ENCODE data around the gene ODAD4.

ODAD4 gene

DNA sequence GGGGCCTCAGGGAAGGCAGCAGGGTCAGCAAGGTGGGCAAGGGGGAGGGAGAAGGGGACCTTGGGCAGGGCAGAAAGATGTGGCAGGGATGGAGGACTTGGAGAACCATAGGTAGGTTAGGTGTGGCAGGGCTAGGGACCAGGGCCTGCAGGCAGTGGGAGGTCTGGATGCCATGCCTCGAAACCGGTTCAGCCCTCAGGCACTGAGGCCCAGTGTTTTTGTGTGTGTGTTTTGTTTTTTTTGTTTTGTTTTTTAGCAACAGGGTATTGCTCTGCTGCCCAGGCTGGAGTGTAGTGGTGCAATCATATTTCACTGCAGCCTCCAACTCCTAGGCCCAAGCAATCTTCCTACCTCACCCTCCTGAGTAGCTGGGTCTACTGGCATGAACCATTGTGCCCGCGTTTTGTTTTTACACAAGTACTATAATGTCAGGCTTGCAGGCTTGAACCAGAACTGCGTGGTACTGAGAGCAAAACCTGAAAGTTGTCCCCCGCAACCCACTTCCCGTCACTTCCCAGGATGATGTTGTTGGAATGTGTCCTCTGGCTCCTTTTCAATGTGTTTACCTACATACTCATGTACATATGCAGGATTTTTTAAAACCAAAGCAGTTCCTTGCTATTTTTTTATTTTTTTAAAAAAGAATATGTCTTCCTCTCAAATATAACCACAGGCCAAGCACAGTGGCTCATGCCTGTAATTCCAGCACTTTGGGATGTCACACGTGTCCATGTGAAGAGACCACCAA is 12.4 kb downstream of the ODAD4 start:
- DNase-seq, result no peak

DNA sequence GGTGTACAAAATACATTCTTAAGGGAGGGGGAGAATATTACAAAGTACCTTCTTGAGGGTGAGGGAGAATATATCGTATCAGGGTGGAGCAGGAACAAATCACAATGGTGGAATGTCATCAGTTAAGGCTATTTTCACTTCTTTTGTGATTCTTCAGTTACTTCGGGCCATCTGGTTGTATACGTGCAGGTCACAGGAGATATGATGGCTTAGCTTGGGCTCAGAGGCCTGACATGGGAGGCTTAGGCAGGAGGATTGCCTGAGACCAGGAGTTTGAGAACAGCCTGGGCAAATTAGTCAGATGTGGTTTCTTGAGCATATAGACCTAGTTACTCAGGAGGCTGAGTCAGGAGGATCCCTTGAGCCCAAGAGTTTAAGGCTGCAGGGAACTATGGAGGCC is 13.1 kb downstream of the ODAD4 start:
- DNase-seq, result no peak

DNA sequence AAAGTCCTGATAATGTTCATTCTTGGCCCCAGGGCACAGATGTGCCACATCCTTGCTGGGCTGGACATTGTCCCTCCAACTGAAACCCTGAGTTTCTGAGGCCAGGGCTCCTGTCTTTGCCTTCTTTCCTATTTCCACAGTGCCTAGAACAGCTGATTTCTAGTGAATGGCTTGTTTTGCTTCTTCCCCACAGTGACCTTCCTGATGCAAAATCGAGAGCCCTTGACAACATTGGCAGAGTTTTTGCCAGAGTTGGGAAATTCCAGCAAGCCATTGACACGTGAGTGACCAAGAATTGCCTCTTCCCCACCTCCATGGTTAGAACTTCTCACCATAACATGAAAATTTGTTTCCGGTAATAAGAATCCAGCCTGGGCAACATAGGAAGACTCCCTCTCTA is 14.5 kb downstream of the ODAD4 start:
- DNase-seq, result no peak

DNA sequence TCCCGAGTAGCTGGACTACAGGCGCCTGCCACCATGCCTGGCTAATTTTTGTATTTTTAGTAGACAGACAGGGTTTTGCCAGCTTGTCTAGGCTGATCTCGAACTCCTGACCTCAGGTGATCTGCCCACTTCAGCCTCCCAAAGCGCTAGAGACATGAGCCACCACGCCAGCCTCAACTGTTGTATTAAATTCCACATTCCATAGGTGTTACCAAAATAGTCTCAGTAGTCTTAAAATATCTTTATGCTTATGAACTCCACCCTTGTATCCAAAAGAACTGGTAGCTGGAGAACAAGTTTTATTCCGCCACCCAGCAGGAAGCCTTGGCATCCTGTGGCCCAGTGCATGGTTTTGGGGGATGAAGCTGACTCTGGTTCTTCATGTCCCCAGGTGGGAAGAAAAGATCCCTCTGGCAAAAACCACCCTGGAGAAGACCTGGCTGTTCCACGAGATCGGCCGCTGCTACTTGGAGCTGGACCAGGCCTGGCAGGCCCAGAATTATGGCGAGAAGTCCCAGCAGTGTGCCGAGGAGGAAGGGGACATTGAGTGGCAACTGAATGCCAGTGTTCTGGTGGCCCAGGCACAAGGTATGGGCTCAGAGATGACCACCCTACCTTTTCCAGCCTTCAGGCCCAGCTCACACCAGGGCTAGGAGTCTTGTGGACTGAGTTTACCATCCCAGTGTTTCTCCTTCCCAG is 18.5 kb downstream of the ODAD4 start:
- no peak for DNase-seq

DNA sequence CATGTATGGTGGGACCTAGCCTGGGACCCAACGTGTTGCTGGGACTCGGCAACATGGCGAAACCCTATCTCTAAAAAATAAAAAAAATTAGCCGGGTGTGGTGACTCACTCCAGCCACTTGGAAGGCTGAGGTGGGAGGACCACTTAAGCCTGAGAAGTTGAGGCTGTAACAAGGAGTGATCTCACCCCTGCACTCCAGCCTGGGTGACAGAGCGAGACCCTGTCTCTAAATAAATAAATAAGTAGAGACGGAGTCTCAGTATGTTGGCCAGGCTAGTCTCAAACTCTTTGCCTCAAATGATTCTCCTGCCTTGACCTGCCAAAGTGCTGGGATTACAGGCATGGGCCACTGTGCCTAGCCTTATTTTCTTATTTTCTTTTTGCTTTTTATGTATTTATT is 26.1 kb downstream of the ODAD4 start:
- no peak for DNase-seq

DNA sequence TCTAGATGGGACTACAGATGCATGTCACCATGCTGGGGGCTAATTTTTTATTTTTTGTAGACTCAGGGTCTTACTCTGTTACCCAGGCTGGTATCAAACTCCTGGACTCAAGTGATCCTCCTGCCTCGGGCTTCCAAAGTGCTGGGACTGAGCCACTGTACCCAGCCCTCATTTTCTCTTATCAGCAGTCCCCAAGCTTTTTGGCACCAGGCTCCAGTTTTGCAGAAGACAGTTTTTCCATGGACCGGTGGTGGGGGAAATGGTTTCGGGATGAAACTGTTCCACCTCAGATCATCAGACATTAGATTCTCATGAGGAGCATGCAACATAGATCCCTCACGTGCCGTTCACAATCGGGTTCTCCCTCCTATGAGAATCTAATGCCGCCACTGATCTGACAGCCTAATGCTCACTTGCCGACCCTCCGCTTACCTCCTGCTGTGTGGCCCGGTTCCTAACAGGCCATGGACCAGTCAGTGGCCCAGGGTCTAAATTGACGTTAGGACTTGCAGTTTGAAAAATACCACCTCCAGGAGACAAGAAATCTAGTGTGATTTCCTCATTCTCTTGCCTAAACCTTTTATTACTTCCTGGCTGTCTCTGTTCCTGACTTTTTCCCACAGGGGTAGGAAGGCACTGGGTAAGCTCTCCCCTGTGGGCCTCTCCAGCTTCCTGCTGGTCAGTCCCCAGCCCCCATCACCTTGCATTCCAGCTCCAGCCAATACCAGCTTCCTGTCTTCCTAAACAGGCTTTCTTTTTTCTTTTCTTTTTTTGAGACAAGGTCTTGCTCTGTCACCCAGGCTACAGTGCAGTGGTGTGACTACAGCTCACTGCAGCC is 26.8 kb downstream of the ODAD4 start:
- DNase-seq, result no peak

DNA sequence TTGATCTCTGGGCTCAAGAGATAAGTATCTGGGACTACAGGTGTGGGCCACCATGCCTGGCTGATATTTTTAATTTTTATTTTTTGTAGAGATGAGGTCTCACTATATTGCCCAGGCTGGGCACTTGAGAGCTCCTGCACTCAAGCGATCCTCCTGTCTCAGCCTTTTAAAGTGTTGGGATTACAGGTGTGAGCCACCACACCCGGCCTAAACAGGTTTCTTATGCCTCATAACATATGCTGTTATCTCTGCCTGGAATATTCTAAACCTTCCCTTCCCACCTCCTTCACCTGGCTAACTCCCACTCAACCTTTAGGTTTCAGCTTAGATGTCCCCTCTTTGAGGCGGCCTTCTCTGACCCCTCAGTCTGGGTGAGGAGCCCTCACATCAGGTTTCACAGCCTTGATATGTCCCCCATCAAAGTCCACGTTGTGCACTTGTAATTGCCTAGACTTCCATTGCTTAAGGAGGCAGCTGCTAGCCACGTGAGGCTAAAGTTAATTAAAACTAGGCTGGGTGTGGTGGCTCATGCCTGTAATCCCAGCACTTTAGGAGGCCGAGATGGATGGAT is 27.5 kb downstream of the ODAD4 start:
- no peak for DNase-seq

DNA sequence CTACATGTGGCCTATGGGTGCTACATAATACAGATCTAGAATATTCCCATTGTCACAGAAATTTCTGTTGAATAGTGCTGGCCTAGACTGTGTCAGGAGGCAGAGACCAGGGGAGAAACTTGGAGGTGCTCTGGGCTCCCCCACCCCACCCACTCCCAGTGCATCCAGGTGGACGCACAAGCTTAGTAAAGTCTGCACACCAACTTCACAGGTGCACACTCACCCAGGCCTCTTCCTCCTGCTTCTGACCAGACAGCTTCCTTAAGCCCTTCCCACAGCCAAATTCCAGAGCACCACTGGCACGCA is 28.6 kb downstream of the ODAD4 start:
- no peak for DNase-seq

DNA sequence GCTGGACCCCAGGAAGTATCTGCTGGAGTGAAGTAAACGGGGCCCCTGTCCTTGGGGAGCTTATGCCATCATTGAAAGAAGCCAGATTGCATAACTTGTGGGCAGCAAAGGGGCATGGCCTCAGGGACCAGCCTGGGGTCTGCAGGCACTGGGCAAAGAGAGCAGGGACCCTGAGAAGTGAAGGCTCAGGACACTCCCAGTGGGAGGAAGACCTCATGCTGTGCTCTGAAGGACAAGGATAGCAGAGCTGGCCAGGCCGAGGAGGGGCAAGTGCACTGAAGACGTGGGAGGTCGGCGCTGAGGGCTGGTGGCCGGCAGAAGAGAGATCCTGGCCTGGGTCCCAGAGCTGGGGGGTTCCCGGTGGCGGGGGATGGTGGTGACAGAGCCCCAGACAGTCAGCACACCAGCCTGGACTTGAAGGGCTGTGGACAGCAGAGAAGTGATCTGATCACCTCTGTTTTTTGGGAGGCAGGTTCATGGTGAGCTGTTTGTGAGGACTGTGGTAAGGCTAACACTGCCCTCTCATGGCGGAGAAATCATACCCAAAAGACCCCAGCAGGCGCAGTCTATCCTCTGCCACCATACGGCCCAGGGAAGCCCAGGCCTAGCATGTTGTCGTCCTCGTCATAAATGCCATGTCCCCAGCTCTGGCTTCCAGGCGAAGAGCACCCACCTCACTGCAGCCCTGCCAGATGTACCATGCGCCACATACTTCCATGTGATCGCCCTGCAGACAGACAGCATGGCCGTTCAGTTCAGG is 29.1 kb downstream of the ODAD4 start:
- no peak for DNase-seq

DNA sequence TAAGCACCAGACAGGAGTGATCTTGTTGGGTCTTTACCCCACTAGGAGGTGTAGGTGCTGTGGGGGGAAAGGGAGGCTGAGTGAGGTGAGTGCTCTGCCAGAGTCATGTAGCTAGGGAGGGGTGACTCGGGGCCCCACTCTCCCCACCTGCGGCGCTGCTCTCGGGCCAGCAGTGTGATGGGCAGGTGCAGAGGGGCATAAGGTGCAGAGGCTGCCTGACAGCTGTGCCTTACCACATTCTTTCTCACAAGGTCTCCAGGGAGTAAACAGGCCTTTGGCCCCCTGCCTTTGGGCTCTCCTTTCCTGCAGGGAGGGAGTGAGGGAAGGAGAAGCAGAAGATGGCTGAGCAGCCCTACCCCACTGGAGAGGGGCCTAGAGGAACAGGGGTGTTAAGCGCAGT is 31.7 kb downstream of the ODAD4 start:
- no peak for DNase-seq

DNA sequence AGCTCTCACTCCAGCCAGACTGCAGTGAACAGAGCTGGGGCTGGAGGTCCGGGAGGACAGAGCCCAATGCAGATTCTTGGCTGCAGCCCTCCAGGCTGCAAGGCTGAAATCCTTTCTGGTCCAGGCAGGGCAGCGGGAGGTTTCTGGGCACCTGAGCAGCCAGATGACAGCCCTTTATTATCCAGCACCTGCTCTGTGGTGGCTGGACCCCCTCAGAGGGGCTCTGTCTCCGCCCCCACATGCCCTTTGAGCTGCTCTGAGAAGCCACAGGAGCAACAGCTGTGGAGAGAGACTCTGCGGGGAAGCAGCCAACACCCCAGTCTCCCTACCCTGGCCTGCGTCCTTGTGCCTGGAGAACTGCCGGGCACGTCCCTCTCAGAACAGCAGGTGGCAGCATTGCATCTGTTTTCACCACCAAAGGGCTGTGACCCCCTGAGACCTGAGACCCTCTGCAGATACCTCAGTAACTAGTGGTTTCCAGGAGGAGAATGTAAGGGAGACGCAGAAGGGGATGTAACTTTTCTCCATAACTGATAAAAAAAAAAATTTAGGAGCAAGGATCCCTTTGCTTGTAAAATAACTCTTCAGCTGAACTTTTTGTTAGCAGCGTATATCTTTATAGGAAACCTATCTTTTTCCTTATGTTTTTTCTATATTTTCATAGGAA is 32.5 kb downstream of the ODAD4 start:
- DNase-seq, result peak; percentile 68

DNA sequence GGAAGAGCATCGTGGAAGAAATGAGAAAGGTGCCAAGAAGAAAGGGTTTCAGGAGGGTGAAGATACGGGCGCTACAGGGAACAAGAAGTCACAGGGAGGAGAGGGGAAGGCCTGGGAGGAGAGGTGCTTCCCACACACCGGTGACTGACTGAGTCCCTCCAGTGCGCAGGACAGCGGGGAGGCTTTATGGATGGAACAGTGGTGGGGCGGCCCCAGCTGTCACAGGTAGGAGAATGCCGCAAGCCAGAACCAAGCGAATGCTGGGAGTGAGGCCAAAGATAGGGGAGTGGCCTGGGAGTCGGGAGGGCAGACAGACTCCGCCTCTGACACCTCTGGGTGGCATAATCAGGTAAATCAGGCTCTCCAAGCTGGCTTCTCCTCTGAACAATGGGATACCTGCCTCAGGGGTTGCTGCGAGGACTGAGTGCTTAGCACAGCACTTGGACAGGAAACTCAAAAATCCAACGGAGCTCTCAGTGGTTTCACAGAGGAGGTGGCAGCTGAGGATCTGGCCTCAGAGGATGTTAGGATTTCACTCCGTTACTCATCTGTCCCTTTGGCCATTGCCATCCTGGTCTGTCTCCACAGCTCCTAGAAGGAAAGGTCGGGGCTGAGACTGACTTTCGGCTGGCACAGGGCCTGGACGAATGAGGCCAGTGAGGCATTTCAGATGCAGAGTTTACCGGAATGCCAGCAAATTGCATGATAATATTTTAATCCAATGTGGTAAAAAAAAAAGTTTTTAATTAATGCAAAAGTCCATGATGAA is 35.5 kb downstream of the ODAD4 start:
- DNase-seq, result peak; percentile 44

DNA sequence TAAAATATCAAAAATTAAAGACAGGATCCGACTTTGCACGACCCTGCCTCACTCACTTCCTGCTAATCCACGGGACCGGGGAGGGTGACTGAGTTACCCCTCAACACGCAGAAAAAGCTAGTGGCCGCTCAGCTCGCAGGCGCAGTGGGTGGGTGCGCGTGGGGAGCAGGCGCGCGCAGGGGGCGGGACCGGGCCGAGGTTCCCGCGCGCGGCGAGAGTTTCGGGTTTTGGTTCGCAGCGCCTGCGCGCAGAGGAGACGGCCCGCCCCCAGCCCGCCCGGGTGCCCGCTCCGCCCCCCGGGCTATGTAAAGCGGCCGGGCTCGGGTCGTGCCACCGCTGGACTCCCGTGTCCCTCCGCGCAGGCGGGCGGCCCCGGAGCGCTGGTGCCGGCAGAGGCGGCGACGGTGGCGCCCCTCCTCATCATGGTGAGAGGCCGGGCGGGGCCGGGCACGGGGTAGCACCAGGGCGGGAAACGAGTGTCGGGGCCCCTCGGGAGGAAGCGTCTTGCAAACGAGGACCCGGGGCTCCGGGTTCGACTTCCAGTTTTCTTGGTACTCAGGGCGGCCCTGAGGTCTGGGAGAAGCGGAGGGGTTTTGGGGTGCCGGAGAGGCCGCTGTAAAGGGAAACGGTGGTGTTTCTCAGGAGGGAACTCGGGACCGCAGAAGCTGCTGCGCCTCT is 36.2 kb downstream of the ODAD4 start, which contains the start of gene CNP:
Gene CNP (plus strand): TSS at position 333 of the 678 bp plus-strand sequence. CDS start 90 bp downstream, at position 423.
- peak; percentile 89 for DNase-seq

DNA sequence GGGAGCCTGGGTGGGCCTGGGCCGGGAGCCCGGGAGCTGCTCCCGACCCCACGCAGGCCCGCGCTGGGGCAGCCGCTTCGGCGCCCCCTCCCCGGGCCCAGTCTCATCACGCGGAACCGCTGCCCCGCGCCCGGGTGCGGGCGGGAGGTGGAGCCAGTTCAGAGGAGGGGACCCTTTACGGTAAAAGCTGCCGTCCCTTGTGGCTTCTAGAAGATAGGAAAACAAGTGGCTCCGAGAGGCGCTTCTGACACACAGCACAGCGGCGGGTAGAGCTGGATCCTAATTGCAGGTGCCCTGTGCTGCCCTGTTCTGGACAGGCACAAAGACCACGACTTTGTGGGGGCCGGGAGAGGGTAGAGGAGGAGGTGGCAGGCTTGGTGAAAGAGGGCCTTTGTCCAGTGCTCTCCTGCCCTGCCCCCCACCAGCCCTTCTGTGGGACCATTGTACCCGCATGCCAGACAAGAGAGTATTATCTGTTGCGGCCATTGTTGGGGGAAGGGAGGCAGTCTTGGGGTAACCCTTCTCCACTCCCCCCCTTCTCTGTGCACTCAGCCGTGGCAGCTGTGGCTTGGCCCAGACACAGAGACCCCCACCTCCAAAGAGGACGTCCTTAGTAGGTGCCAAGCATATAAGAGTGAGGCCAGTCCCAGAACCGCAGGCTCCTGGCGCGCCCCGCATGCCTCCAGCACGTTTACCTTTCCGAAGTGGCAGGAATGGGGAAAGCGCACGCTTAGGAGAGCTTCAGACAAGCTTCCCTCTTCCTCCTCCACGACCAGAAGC is 36.9 kb downstream of the ODAD4 start:
- DNase-seq, result peak; percentile 12

DNA sequence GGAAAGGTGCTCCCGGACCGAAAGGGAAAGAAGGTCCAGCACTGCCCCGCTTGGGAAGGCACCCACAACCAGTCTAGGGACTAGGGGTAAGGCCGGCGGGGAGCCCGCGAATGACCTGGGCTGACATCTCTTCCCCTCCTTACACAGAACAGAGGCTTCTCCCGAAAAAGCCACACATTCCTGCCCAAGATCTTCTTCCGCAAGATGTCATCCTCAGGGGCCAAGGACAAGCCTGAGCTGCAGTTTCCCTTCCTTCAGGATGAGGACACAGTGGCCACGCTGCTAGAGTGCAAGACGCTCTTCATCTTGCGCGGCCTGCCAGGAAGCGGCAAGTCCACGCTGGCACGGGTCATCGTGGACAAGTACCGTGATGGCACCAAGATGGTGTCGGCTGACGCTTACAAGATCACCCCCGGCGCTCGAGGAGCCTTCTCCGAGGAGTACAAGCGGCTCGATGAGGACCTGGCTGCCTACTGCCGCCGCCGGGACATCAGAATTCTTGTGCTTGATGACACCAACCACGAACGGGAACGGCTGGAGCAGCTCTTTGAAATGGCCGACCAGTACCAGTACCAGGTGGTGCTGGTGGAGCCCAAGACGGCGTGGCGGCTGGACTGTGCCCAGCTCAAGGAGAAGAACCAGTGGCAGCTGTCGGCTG is 37.6 kb downstream of the ODAD4 start:
- no peak for DNase-seq

DNA sequence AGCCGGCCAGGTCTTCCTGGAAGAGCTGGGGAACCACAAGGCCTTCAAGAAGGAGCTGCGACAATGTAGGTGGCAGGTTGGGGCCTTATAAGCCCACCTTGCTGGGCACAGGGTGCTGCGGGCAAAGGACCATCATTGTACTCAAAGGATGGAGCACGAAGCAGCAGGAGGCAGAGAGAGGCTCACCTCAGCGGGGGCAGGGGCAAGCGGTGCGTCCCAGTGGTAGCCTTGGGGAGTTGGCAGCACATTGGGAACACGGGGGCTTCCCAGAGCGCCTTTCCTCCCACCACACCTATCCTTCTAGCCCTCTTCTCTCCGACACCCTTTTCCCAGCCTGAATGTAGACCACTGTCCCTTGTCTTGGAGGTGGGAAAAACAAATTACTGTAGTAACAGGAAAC is 38.3 kb downstream of the ODAD4 start:
- DNase-seq, result no peak

DNA sequence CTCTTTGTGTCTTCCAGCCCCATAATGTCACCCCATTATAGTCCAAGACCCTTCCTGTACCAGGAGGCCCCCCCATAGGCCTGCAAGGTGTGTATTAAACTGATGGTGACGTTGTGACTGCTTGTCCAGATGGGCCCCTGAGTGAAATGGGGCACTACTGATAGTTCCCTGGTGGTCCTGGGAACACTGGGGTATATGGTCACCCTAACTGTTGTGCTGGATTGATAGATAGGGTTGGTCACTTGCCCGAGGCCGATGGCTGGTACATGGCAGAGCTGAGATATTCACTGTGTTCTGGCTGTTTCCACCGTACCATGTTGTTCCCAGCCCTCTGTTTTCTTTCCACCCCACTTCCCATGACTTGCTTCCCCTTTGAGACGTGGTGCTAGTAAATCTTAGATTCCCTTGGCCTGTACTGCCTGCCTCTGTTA is 40.5 kb downstream of the ODAD4 start:
- no peak for DNase-seq

DNA sequence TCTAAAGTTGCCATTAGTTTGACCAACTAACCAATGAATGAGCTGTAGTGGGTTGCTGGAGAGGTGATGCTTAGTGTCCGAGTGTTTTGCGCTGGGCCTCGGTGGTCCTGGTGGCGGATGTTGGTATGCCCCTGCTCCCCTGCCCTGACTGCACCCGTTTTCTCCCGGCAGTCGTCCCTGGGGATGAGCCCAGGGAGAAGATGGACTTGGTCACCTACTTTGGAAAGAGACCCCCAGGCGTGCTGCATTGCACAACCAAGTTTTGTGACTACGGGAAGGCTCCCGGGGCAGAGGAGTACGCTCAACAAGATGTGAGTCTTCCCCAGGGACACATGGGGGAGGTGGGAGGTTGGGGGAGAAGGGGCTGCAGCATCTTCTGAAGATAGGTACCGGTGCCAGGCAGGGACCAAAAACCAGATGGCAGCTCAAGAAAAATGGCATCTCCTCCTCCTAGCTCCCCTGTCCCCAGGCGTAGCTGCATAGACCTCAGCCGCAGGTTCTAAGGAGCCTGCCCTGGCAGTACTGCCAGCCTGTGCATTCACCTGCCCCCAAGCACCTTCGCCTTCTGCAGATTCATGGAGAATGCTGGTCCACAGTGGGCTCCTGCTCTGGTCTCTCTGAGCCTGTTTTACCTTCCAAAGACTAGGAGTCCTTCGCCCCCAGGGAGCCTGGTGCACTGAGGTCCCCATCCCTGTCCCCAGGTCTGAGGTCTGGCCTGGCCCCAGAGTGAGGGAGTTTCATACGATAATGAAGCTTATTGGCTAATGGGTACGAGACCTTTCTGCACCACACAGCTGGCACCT is 41.5 kb downstream of the ODAD4 start:
- DNase-seq, result no peak

Measured in activated gamma-delta T cell treated with Interleukin-2 at 50 U/mL for 16 hours (primary cell).